ENCODE results near the gene HDAC5.

Gene HDAC5

DNA sequence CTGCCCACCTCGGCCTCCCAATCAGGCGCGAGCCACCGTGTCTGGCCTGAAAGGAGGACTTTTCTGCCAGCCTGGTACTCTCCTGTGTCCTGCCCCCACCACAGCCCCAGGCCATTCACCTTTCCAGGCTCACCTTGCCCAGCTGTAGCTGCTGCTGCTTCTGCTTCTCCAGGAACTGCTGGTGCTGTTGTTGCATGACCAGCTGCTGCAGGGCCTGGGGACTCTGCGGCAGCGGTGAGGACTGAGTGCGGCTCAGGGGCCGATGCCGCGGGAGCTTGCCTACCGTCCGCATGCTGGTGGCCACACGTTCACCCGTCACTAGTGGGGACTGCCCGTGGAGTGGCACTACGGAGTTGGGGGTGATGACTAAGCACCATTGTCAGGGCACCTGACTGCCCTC is 35.2 kb downstream of the HDAC5 start:
- no peak overlapping the region for H3K4ac ChIP-seq (ENCODE audit: low read depth, low read length)
- no peak overlapping the region for H2AK5ac ChIP-seq (ENCODE audit: low read length)
- H3K27me3 ChIP-seq (ENCODE audit: insufficient read depth, low read length), result no peaks in the 10 kb centered on the region
- no peak overlapping the region for H3K23ac ChIP-seq (ENCODE audit: low read length)
- no peak overlapping the region for H4K91ac ChIP-seq (ENCODE audit: low read depth, low read length)
- H3K18ac ChIP-seq (ENCODE audit: low read length), result no peak overlapping the region
- peaks cover 6% of the 10 kb centered on the region for H3K79me1 ChIP-seq (ENCODE audit: low read length)
- peaks cover 38 to 46% of the 10 kb centered on the region in 2 experiments for H3K36me3 ChIP-seq (ENCODE audit: control insufficient read depth in 1 of 2, insufficient read depth in 2 of 2, low read length in 2 of 2)
- no peak overlapping the region for H3K4me2 ChIP-seq (ENCODE audit: low read length)
- peaks cover 2% of the 10 kb centered on the region for H3K9me3 ChIP-seq (ENCODE audit: insufficient read depth, low read depth, low read length)
- peaks cover 15 to 16% of the 10 kb centered on the region in 2 experiments for H3K4me1 ChIP-seq (ENCODE audit: control insufficient read depth in 1 of 2, insufficient read depth in 2 of 2, low read length in 2 of 2)
- no CpG with 5 or more reads among the region's 16 CpGs for WGBS (ENCODE audit: extremely low coverage, insufficient coverage, insufficient read length)
- H2AFZ ChIP-seq (ENCODE audit: insufficient read depth, low read length, poor library complexity), result no peak overlapping the region
- H3K27ac ChIP-seq (ENCODE audit: low read depth, low read length), result no peak overlapping the region
- peak overlapping the region; percentile 25 for H3K4me3 ChIP-seq (ENCODE audit: low read depth, low read length)
- H2BK120ac ChIP-seq (ENCODE audit: insufficient read depth, low read length, poor library complexity), result no peak overlapping the region
- no peak overlapping the region for H4K8ac ChIP-seq (ENCODE audit: low read depth, low read length)
- H2BK12ac ChIP-seq (ENCODE audit: low read length), result no peak overlapping the region
- peaks cover 2% of the 10 kb centered on the region for H3K79me2 ChIP-seq (ENCODE audit: control insufficient read depth, insufficient read depth, low read length, poor library complexity)
- H4K12ac ChIP-seq (ENCODE audit: low read depth, low read length), result no peak overlapping the region
- H3K14ac ChIP-seq (ENCODE audit: low read length), result no peak overlapping the region
- H3K9ac ChIP-seq (ENCODE audit: low read length), result no peak overlapping the region
- DNase-seq, result no peak
- no peak overlapping the region for H2BK5ac ChIP-seq (ENCODE audit: low read depth, low read length, poor library complexity)

DNA sequence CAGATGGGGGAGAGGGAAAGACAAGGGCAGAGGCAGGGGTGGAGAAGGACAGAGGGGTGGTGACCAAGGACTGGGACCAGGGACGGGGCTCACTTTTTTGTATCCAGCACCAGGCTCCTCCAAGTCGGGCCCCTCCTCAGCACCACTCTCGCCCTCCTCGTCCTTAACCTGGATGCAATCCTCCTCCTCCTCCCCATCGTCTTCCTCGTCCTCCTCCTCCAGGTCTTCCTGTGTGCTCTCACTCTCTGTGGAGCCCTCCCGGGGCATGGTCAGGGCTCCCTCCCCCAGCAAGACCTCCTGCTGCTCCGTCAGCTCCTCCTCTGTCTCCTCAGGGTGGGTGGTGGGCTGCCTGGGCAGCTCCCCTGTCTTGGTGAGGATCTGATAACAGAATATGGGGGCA is 36.1 kb downstream of the HDAC5 start:
- no peak for DNase-seq
- no CpG with 5 or more reads among the region's 8 CpGs for WGBS (ENCODE audit: extremely low coverage, insufficient coverage, insufficient read length)
- H4K91ac ChIP-seq (ENCODE audit: low read depth, low read length), result peak overlapping the region; percentile 25
- no peak overlapping the region for H2AFZ ChIP-seq (ENCODE audit: insufficient read depth, low read length, poor library complexity)
- peaks cover 6% of the 10 kb centered on the region for H3K79me1 ChIP-seq (ENCODE audit: low read length)
- H3K9ac ChIP-seq (ENCODE audit: low read length), result peak overlapping the region; percentile 30
- H3K27ac ChIP-seq (ENCODE audit: low read depth, low read length), result peak overlapping the region; percentile 45
- peak overlapping the region; percentile 37 for H3K18ac ChIP-seq (ENCODE audit: low read length)
- peak overlapping the region; percentile 17 for H2BK120ac ChIP-seq (ENCODE audit: insufficient read depth, low read length, poor library complexity)
- peak overlapping the region; percentile 16 for H3K14ac ChIP-seq (ENCODE audit: low read length)
- no peak overlapping the region for H3K23ac ChIP-seq (ENCODE audit: low read length)
- H2BK12ac ChIP-seq (ENCODE audit: low read length), result no peak overlapping the region
- H3K4ac ChIP-seq (ENCODE audit: low read depth, low read length), result no peak overlapping the region
- peaks cover 38 to 48% of the 10 kb centered on the region in 2 experiments for H3K36me3 ChIP-seq (ENCODE audit: control insufficient read depth in 1 of 2, insufficient read depth in 2 of 2, low read length in 2 of 2)
- peak overlapping the region; percentile 36 for H2AK5ac ChIP-seq (ENCODE audit: low read length)
- H3K27me3 ChIP-seq (ENCODE audit: insufficient read depth, low read length), result no peaks in the 10 kb centered on the region
- H2BK5ac ChIP-seq (ENCODE audit: low read depth, low read length, poor library complexity), result no peak overlapping the region
- peaks cover 2% of the 10 kb centered on the region for H3K79me2 ChIP-seq (ENCODE audit: control insufficient read depth, insufficient read depth, low read length, poor library complexity)
- H3K9me3 ChIP-seq (ENCODE audit: insufficient read depth, low read depth, low read length), result peaks cover 2% of the 10 kb centered on the region
- H4K8ac ChIP-seq (ENCODE audit: low read depth, low read length), result peak overlapping the region; percentile 26
- H3K4me3 ChIP-seq (ENCODE audit: low read depth, low read length), result peak overlapping the region; percentile 4
- H3K4me1 ChIP-seq (ENCODE audit: control insufficient read depth in 1 of 2, insufficient read depth in 2 of 2, low read length in 2 of 2), result peaks cover 15 to 20% of the 10 kb centered on the region in 2 experiments
- H3K4me2 ChIP-seq (ENCODE audit: low read length), result peak overlapping the region; percentile 13
- H4K12ac ChIP-seq (ENCODE audit: low read depth, low read length), result no peak overlapping the region

DNA sequence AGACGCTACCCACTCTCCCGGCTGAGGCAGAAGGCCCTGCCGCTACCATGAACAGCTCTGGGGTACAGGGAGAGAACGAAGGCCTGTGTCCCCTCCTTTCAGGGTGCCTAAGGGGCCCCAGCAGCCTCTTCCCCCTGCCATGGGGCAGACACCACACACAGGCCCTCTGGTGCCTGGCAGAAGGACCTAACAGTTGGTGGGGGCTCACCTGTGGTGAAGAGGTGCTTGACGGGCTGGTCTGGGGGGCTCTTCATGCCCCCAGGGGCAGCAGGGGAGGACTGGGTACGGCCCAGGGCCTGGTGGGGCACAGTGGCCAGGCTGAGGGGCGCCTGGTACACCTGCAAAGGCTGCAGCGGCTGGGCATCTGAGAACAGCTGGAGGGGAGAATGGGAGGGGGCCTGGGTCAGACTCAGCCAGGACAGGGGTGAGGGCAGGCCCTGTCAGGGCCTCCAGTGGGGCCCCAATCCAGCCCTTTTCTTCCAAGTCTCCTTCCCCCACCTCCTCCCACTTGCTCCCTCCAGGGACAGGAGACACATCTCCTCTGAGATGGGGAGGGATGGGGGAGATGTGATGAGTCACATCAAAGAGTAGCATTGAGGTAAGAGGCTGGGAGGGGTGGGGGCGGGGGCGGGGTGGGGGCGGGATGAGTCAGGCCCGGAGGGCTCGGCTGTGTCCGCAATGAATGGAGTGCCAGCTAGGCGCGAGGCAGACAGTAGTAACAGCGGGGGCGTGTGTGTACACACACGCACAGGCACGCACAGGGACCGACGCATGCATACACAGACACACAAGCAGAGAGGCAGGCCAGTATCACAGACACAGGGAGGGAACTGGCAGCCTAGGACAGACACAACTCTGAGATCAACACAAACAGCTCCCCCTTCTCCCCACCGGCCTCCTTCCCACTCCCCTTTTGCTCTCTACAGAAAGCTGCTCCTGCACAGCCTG is 36.8 kb downstream of the HDAC5 start:
- Histone ChIP-seq H4K12ac (ENCODE audit: low read depth, low read length) (no peak overlapping the region), H3K4me2 (ENCODE audit: low read length) (peak overlapping the region; percentile 13), H3K27me3 (ENCODE audit: insufficient read depth, low read length) (no peaks in the 10 kb centered on the region), H3K9me3 (ENCODE audit: insufficient read depth, low read depth, low read length) (peaks cover 2% of the 10 kb centered on the region), H3K79me2 (ENCODE audit: control insufficient read depth, insufficient read depth, low read length, poor library complexity) (peaks cover 2% of the 10 kb centered on the region), H2BK5ac (ENCODE audit: low read depth, low read length, poor library complexity) (peak overlapping the region; percentile 10), H4K91ac (ENCODE audit: low read depth, low read length) (peak overlapping the region; percentile 54), H3K4me1 (ENCODE audit: control insufficient read depth in 1 of 2, insufficient read depth in 2 of 2, low read length in 2 of 2) (peaks cover 15 to 21% of the 10 kb centered on the region in 2 experiments), H2BK120ac (ENCODE audit: insufficient read depth, low read length, poor library complexity) (peak overlapping the region; percentile 17), H3K4ac (ENCODE audit: low read depth, low read length) (no peak overlapping the region), H3K4me3 (ENCODE audit: low read depth, low read length) (no peak overlapping the region), H3K36me3 (ENCODE audit: control insufficient read depth in 1 of 2, insufficient read depth in 2 of 2, low read length in 2 of 2) (peaks cover 38 to 47% of the 10 kb centered on the region in 2 experiments), H2AFZ (ENCODE audit: insufficient read depth, low read length, poor library complexity) (no peak overlapping the region), H3K23ac (ENCODE audit: low read length) (no peak overlapping the region), H2AK5ac (ENCODE audit: low read length) (peak overlapping the region; percentile 89), H3K14ac (ENCODE audit: low read length) (peak overlapping the region; percentile 16), H3K27ac (ENCODE audit: low read depth, low read length) (peak overlapping the region; percentile 45), H3K9ac (ENCODE audit: low read length) (no peak overlapping the region), H3K18ac (ENCODE audit: low read length) (peak overlapping the region; percentile 37), H3K79me1 (ENCODE audit: low read length) (peaks cover 6% of the 10 kb centered on the region), H2BK12ac (ENCODE audit: low read length) (peak overlapping the region; percentile 29), H4K8ac (ENCODE audit: low read depth, low read length) (peak overlapping the region; percentile 26)
- WGBS (ENCODE audit: extremely low coverage, insufficient coverage, insufficient read length), result no CpG with 5 or more reads among the region's 23 CpGs
- peak; percentile 45 to 61 for DNase-seq

DNA sequence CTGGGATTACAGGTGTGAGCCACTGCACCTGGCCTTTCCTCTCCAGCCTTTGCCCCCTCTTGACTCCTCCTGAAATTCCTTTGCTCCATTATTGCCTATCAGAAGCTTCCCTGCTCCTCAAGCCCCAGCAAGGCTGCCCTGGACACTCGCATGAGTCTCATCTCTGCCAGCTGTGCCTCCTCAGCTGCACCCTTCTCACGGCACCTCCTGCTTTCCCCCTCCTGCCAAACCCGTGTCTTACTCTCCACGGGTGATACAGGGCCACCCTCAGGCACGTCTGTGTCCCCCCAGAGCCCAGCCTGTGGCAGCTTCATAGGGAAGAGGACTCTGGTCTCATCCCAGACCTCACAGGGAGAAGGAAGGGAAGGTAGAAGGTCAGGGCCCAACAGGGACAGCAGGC is 37.5 kb downstream of the HDAC5 start:
- WGBS (ENCODE audit: extremely low coverage, insufficient coverage, insufficient read length), result no CpG with 5 or more reads among the region's 5 CpGs
- H2AK5ac ChIP-seq (ENCODE audit: low read length), result peak overlapping the region; percentile 89

More for the DNA sequence above, 37.5 kb downstream of the HDAC5 start:
- no peak overlapping the region for H3K9ac ChIP-seq (ENCODE audit: low read length)
- H3K27ac ChIP-seq (ENCODE audit: low read depth, low read length), result no peak overlapping the region
- H3K4me3 ChIP-seq (ENCODE audit: low read depth, low read length), result no peak overlapping the region
- H2AFZ ChIP-seq (ENCODE audit: insufficient read depth, low read length, poor library complexity), result no peak overlapping the region
- H3K14ac ChIP-seq (ENCODE audit: low read length), result peak overlapping the region; percentile 16
- no peaks in the 10 kb centered on the region for H3K27me3 ChIP-seq (ENCODE audit: insufficient read depth, low read length)
- H3K18ac ChIP-seq (ENCODE audit: low read length), result no peak overlapping the region
- H3K4ac ChIP-seq (ENCODE audit: low read depth, low read length), result no peak overlapping the region
- peak overlapping the region; percentile 54 for H4K91ac ChIP-seq (ENCODE audit: low read depth, low read length)
- H2BK120ac ChIP-seq (ENCODE audit: insufficient read depth, low read length, poor library complexity), result no peak overlapping the region
- peaks cover 2% of the 10 kb centered on the region for H3K9me3 ChIP-seq (ENCODE audit: insufficient read depth, low read depth, low read length)
- H3K4me2 ChIP-seq (ENCODE audit: low read length), result no peak overlapping the region
- H2BK12ac ChIP-seq (ENCODE audit: low read length), result peak overlapping the region; percentile 29
- no peak for DNase-seq
- peaks cover 32 to 39% of the 10 kb centered on the region in 2 experiments for H3K36me3 ChIP-seq (ENCODE audit: control insufficient read depth in 1 of 2, insufficient read depth in 2 of 2, low read length in 2 of 2)
- H3K4me1 ChIP-seq (ENCODE audit: control insufficient read depth in 1 of 2, insufficient read depth in 2 of 2, low read length in 2 of 2), result peaks cover 15 to 21% of the 10 kb centered on the region in 2 experiments
- no peak overlapping the region for H3K23ac ChIP-seq (ENCODE audit: low read length)
- peaks cover 2% of the 10 kb centered on the region for H3K79me2 ChIP-seq (ENCODE audit: control insufficient read depth, insufficient read depth, low read length, poor library complexity)
- H2BK5ac ChIP-seq (ENCODE audit: low read depth, low read length, poor library complexity), result peak overlapping the region; percentile 10
- H4K12ac ChIP-seq (ENCODE audit: low read depth, low read length), result no peak overlapping the region
- no peak overlapping the region for H4K8ac ChIP-seq (ENCODE audit: low read depth, low read length)
- H3K79me1 ChIP-seq (ENCODE audit: low read length), result peaks cover 6% of the 10 kb centered on the region
